BJ (cell line): ENCODE data around the gene MAPK7. TPM values are rescaled to one million over a fixed set of nuclear protein-coding genes. Genes with fewer than 3 reads are reported as not detected.

Experiments
- CTCF ChIA-PET: fragments of 350-600 bp; formaldehyde crosslinking; extraction: SDS; loops from one replicate; lab custom pipeline; 2021; ENCODE audit warnings: antibody characterized with exemption, inconsistent platforms; lab: Yijun Ruan, JAX
- POLR2A ChIA-PET: fragments of 300-600 bp; sonication (Branson Sonifier 250); formaldehyde crosslinking; extraction: SDS; loops from one replicate; lab custom pipeline; 2021; ENCODE audit warnings: antibody characterized with exemption; lab: Charles Lee
- DNase-seq: peaks from one replicate; pipeline ENCODE4 v3.0.0-alpha.2; 2011; ENCODE audit warnings: low read depth
- H3K27me3 ChIP-seq: 2 replicates; pipeline ENCODE4 v1.6.0; 2011; ENCODE audit warnings: low read length; ENCODE audit not compliant: control insufficient read depth, insufficient read depth
- H3K36me3 ChIP-seq: 2 replicates; pipeline ENCODE4 v1.5.1; 2011; ENCODE audit warnings: low read length; ENCODE audit not compliant: control insufficient read depth, insufficient read depth
- H3K4me3 ChIP-seq: 2 replicates; pipeline ENCODE4 v1.5.1; 2011; ENCODE audit warnings: low read depth, mild to moderate bottlenecking, control low read depth, low read length
- CTCF ChIP-seq: IDR thresholded peaks from 2 replicates; pipeline ENCODE4 v1.5.1; 2011; ENCODE audit warnings: low read depth, mild to moderate bottlenecking, control low read depth, inconsistent platforms, low read length, moderate library complexity; ENCODE audit not compliant: insufficient read depth
- polyA plus RNA-seq: library from polyadenylated mRNA; depleted of rRNA; stranded (reverse); fragments of >200 nt; gene quantifications from 2 replicates; pipeline ENCODE4 v1.2.3, GENCODE V29; 2011

MAPK7 gene
- polyA plus RNA-seq, 1 experiment = 10.7 TPM

GRCh38 chr17:19410875-19411620, 32.8 kb downstream of the MAPK7 start, which contains the start of gene RNF112:
Gene RNF112 (plus strand): TSS chr17:19411232. CDS start chr17:19411409, 177 bp downstream.
- no peak within 1 kb of the TSS for H3K4me3 ChIP-seq
- CTCF ChIA-PET = interaction anchor here (1.4 to 1.7 kb wide), 2 partner anchors 22 to 26 kb away, joined by 3 to 6 read pairs; no protein-coding TSS in a partner anchor

GRCh38 chr17:19411631-19412030, 33.3 kb downstream of the MAPK7 start:
- Histone ChIP-seq H3K27me3 (no peaks in the 10 kb centered on the region), H3K4me3 (no peak overlapping the region), H3K36me3 (no peaks in the 10 kb centered on the region)
- CTCF ChIA-PET = interaction anchor here (1.7 kb wide), 1 partner anchor 23 kb away, joined by 3 read pairs; no protein-coding TSS in a partner anchor
- TF ChIP-seq CTCF = no peak
- POLR2A ChIA-PET = no interaction called here
- no peak for DNase-seq

More at GRCh38 chr17:19410875-19411620, 32.8 kb downstream of the MAPK7 start, which contains the start of gene RNF112:
- no peaks in the 10 kb centered on the region for H3K36me3 ChIP-seq
- POLR2A ChIA-PET = no interaction called here
- H3K27me3 ChIP-seq = no peaks in the 10 kb centered on the region
- no peak for TF ChIP-seq CTCF
- no peak for DNase-seq

GRCh38 chr17:19412510-19412909, 34.2 kb downstream of the MAPK7 start:
- CTCF ChIA-PET = interaction anchor here (0.6 to 1.7 kb wide), 3 partner anchors 19 to 50 kb away, joined by 3 read pairs; partner anchors contain the start of gene B9D1
- Histone ChIP-seq H3K4me3 (no peak overlapping the region), H3K27me3 (no peaks in the 10 kb centered on the region), H3K36me3 (no peaks in the 10 kb centered on the region)
- TF ChIP-seq CTCF = no peak
- DNase-seq = no peak
- POLR2A ChIA-PET = no interaction called here

GRCh38 chr17:19412984-19413383, 34.7 kb downstream of the MAPK7 start:
- POLR2A ChIA-PET = no interaction called here
- CTCF ChIA-PET = interaction anchor here (0.6 to 1.3 kb wide), 2 partner anchors 19 to 50 kb away, joined by 3 read pairs; partner anchors contain the start of gene B9D1

More at GRCh38 chr17:19412984-19413383, 34.7 kb downstream of the MAPK7 start:
- Histone ChIP-seq H3K27me3 (no peaks in the 10 kb centered on the region), H3K4me3 (no peak overlapping the region), H3K36me3 (no peaks in the 10 kb centered on the region)
- no peak for DNase-seq
- TF ChIP-seq CTCF = no peak
